IMR-90 (cell line): ENCODE results near the gene CERS6. TPM values are rescaled to one million over a fixed set of nuclear protein-coding genes. Genes with fewer than 3 reads are reported as not detected.

Source experiments
- ATAC-seq: fragments of 200-7000 bp; cut with Tn5 transposase; 2 replicates; pipeline ENCODE4 v1.9.1; 2020; ENCODE audit warnings: low read depth, mild to moderate bottlenecking, moderate library complexity
- BruUV-seq: library from RNA; stranded (reverse); fragments of 400-500 nt; replicated peaks from 2 replicates; lab custom pipeline; 2021; lab: Mats Ljungman, UMichigan
- CTCF ChIA-PET: fragments of 300-600 bp; formaldehyde crosslinking; extraction: SDS; loops from one replicate; lab custom pipeline; 2021; ENCODE audit warnings: antibody characterized with exemption; lab: Yijun Ruan, JAX
- POLR2A ChIA-PET: fragments of 300-600 bp; sonication (Branson Sonifier 250); formaldehyde crosslinking; loops from one replicate; lab custom pipeline; 2022; ENCODE audit warnings: antibody characterized with exemption; ENCODE audit not compliant: unreplicated experiment; lab: Charles Lee
- DNase-seq: peaks from one replicate; pipeline ENCODE4 v3.0.0; 2013
- H2AFZ ChIP-seq: replicated peaks from 2 replicates; pipeline ENCODE3; 2013; ENCODE audit warnings: low read length, mild to moderate bottlenecking; ENCODE audit not compliant: poor library complexity
- H2AK5ac ChIP-seq: 2 replicates; pipeline ENCODE4 v1.6.1; 2013; ENCODE audit warnings: low read depth, low read length, inconsistent platforms
- H2AK9ac ChIP-seq: replicated peaks from 2 replicates; pipeline ENCODE3; 2013; ENCODE audit warnings: mild to moderate bottlenecking, low read depth, low read length, moderate library complexity; ENCODE audit not compliant: poor library complexity
- H2BK120ac ChIP-seq: 2 replicates; pipeline ENCODE4 v1.6.1; 2013; ENCODE audit warnings: low read depth, low read length, inconsistent platforms
- H2BK15ac ChIP-seq: 3 replicates; pipeline ENCODE4 v1.6.1; 2013; ENCODE audit warnings: low read depth, low read length, inconsistent platforms
- H2BK20ac ChIP-seq: 2 replicates; pipeline ENCODE4 v1.6.1; 2013; ENCODE audit warnings: low read depth, mild to moderate bottlenecking, inconsistent platforms, low read length, moderate library complexity
- H2BK5ac ChIP-seq: 2 replicates; pipeline ENCODE4 v1.6.1; 2013; ENCODE audit warnings: mild to moderate bottlenecking, low read depth, low read length, inconsistent platforms; ENCODE audit not compliant: poor library complexity, severe bottlenecking
- H3K14ac ChIP-seq: replicated peaks from 2 replicates; pipeline ENCODE4 v1.6.1; 2013; ENCODE audit warnings: low read depth, low read length, inconsistent platforms
- H3K18ac ChIP-seq: 2 replicates; pipeline ENCODE4 v1.6.1; 2013; ENCODE audit warnings: low read depth, low read length, control low read depth
- H3K23ac ChIP-seq: 2 replicates; pipeline ENCODE4 v1.6.1; 2013; ENCODE audit warnings: low read depth, low read length, inconsistent platforms
- H3K27ac ChIP-seq: 2 replicates; pipeline ENCODE4 v1.5.1; 2013; ENCODE audit warnings: mild to moderate bottlenecking, control low read depth, low read length; ENCODE audit not compliant: insufficient read depth
- H3K27me3 ChIP-seq: 2 replicates; pipeline ENCODE4 v1.6.1; 2013; ENCODE audit warnings: low read length; ENCODE audit not compliant: control insufficient read depth, insufficient read depth
- H3K36me3 ChIP-seq: 2 replicates; pipeline ENCODE4 v1.6.1; 2013; ENCODE audit warnings: low read length, mixed read lengths; ENCODE audit not compliant: control insufficient read depth, insufficient read depth
- H3K4ac ChIP-seq: 2 replicates; pipeline ENCODE4 v1.6.1; 2013; ENCODE audit warnings: low read depth, low read length, inconsistent platforms
- H3K4me1 ChIP-seq: 2 replicates; pipeline ENCODE4 v1.6.1; 2013; ENCODE audit warnings: low read length, mixed read lengths; ENCODE audit not compliant: control insufficient read depth, insufficient read depth
- H3K4me2 ChIP-seq: 2 replicates; pipeline ENCODE4 v1.6.1; 2013; ENCODE audit warnings: low read depth, mild to moderate bottlenecking, control low read depth, low read length, moderate library complexity
- H3K4me3 ChIP-seq: 2 replicates; pipeline ENCODE4 v1.5.1; 2013; ENCODE audit warnings: low read depth, mild to moderate bottlenecking, control low read depth, low read length, moderate library complexity; ENCODE audit not compliant: insufficient read depth
- H3K56ac ChIP-seq: 2 replicates; pipeline ENCODE4 v1.6.1; 2013; ENCODE audit warnings: low read length, inconsistent platforms; ENCODE audit not compliant: insufficient read depth; ENCODE audit errors: extremely low read depth
- H3K79me1 ChIP-seq, 2 experiments: 2 replicates each; pipeline ENCODE4 v1.6.1; 2013; ENCODE audit warnings: low read length in 2 of 2, inconsistent platforms in 1 of 2, low read depth in 1 of 2
- H3K9ac ChIP-seq: 2 replicates; pipeline ENCODE4 v1.6.1; 2013; ENCODE audit warnings: low read depth, low read length, control low read depth
- H3K9me1 ChIP-seq: 2 replicates; pipeline ENCODE4 v1.6.1; 2013; ENCODE audit warnings: low read length, inconsistent platforms; ENCODE audit not compliant: insufficient read depth
- H3K9me3 ChIP-seq: 2 replicates; pipeline ENCODE4 v1.6.1; 2013; ENCODE audit warnings: low read length; ENCODE audit not compliant: control insufficient read depth, insufficient read depth
- H4K20me1 ChIP-seq: 2 replicates; pipeline ENCODE4 v1.6.1; 2013; ENCODE audit warnings: low read length, inconsistent platforms; ENCODE audit not compliant: insufficient read depth
- H4K5ac ChIP-seq: 2 replicates; pipeline ENCODE4 v1.6.1; 2013; ENCODE audit warnings: mild to moderate bottlenecking, low read depth, low read length, control low read depth
- H4K8ac ChIP-seq, 2 experiments: 2 replicates each; pipeline ENCODE4 v1.6.1; 2013; ENCODE audit warnings: low read depth in 2 of 2, low read length in 2 of 2, control low read depth in 1 of 2, inconsistent platforms in 1 of 2
- H4K91ac ChIP-seq: 2 replicates; pipeline ENCODE4 v1.6.1; 2013; ENCODE audit warnings: low read depth, low read length, inconsistent platforms; ENCODE audit not compliant: insufficient read depth
- BHLHE40 ChIP-seq: fragments of 150-350 bp; IDR thresholded peaks from 2 replicates; pipeline ENCODE4 v1.6.1; 2016; ENCODE audit warnings: mild to moderate bottlenecking, low read depth, low read length
- CEBPB ChIP-seq: IDR thresholded peaks from 2 replicates; pipeline ENCODE4 v1.6.1; 2012; ENCODE audit warnings: low read depth, low read length, improper control_type of control experiment
- CHD1 ChIP-seq: IDR thresholded peaks from 2 replicates; pipeline ENCODE4 v1.6.1; 2012; ENCODE audit warnings: low read depth, low read length, improper control_type of control experiment
- FOS ChIP-seq: fragments of 150-350 bp; IDR thresholded peaks from 2 replicates; pipeline ENCODE4 v1.6.1; 2016; ENCODE audit warnings: low read depth, low read length
- MAFK ChIP-seq: IDR thresholded peaks from 2 replicates; pipeline ENCODE4 v1.6.1; 2012; ENCODE audit warnings: low read depth, low read length, improper control_type of control experiment
- MAZ ChIP-seq: IDR thresholded peaks from 2 replicates; pipeline ENCODE4 v1.6.1; 2012; ENCODE audit warnings: low read depth, mild to moderate bottlenecking, low read length, improper control_type of control experiment, moderate library complexity, borderline replicate concordance
- MXI1 ChIP-seq: IDR thresholded peaks from 2 replicates; pipeline ENCODE4 v1.6.1; 2012; ENCODE audit warnings: low read depth, mild to moderate bottlenecking, low read length, moderate library complexity, borderline replicate concordance
- NFE2L2 ChIP-seq: fragments of 150-350 bp; IDR thresholded peaks from 2 replicates; pipeline ENCODE4 v1.6.1; 2016; ENCODE audit warnings: low read depth, mild to moderate bottlenecking, low read length
- POLR2A ChIP-seq: IDR thresholded peaks from 2 replicates; pipeline ENCODE4 v1.6.1; 2012; ENCODE audit warnings: mild to moderate bottlenecking, low read depth, low read length
- RAD21 ChIP-seq: IDR thresholded peaks from 2 replicates; pipeline ENCODE4 v1.6.1; 2012; ENCODE audit warnings: low read length, improper control_type of control experiment
- RCOR1 ChIP-seq: IDR thresholded peaks from 2 replicates; pipeline ENCODE4 v1.6.1; 2012; ENCODE audit warnings: mild to moderate bottlenecking, low read length, improper control_type of control experiment; ENCODE audit not compliant: insufficient replicate concordance
- RFX5 ChIP-seq: IDR thresholded peaks from 2 replicates; pipeline ENCODE4 v1.8.0; 2012; ENCODE audit warnings: low read depth, mild to moderate bottlenecking, low read length, moderate library complexity
- SMC3 ChIP-seq: fragments of 150-350 bp; IDR thresholded peaks from 2 replicates; pipeline ENCODE4 v1.6.1; 2016; ENCODE audit warnings: low read depth, mild to moderate bottlenecking, antibody characterized with exemption, low read length, moderate library complexity
- WGBS, 2 experiments: methylation state at CpG; one replicate each; pipeline versions ENCODE4 v1.1.5 to v1.1.7; 2013; ENCODE audit warnings: missing lambda C conversion rate in 2 of 2; ENCODE audit not compliant: insufficient read length in 1 of 2; ENCODE audit errors: extremely low coverage in 2 of 2; 5-methylcytosine and 5-hydroxymethylcytosine counted together
- dilution Hi-C: fragments of 300-500 bp; cut with HindIII; formaldehyde crosslinking; loops from one replicate; pipeline ENCODE4 v1.14.3; 2018; ENCODE audit warnings: low sequenced_read_pairs; ENCODE audit not compliant: unreplicated experiment
- in situ Hi-C: fragments of 300-500 bp; cut with MboI; formaldehyde crosslinking; loops from 3 replicates; pipeline ENCODE4 v1.14.3; 2019; ENCODE audit warnings: low sequenced_read_pairs, inconsistent platforms, mixed read lengths
- intact Hi-C: fragments of 100-400 bp; cut with micrococcal nuclease; formaldehyde crosslinking; loops from 2 replicates; pipeline ENCODE4 v1.10.0; 2022
- polyA plus RNA-seq, 3 experiments: library from polyadenylated mRNA; depleted of rRNA; stranded (reverse); fragments of >200 nt; gene quantifications; 2 replicates each; pipeline ENCODE4 v1.2.3, GENCODE V29; 2012; ENCODE audit warnings: low replicate concordance in 1 of 3
- total RNA-seq: library from RNA; depleted of rRNA; stranded (reverse); fragments of >200 nt; gene quantifications from 2 replicates; pipeline ENCODE4 v1.2.3, GENCODE V29; 2012
- TF ChIP-seq, protein P1 (sequence below): conservative IDR thresholded peaks from 2 replicates; pipeline ENCODE4 v1.5.1; 2012; ENCODE audit warnings: mild to moderate bottlenecking, low read depth, low read length, improper control_type of control experiment
- TF ChIP-seq, protein P2 (sequence below): fragments of 150-350 bp; IDR thresholded peaks from 2 replicates; pipeline ENCODE4 v1.6.1; 2016; ENCODE audit warnings: low read depth, mild to moderate bottlenecking, low read length, moderate library complexity, borderline replicate concordance
- TF ChIP-seq, protein P3 (sequence below): fragments of 150-350 bp; IDR thresholded peaks from 2 replicates; pipeline ENCODE4 v1.6.1; 2017; ENCODE audit warnings: mild to moderate bottlenecking, antibody characterized with exemption, low read length, low read depth

CERS6 gene
- total and polyA plus RNA-seq, 2 of the 4 experiments (the other 2 are of a cell fraction): 2.1 to 5.7 TPM

DNA sequence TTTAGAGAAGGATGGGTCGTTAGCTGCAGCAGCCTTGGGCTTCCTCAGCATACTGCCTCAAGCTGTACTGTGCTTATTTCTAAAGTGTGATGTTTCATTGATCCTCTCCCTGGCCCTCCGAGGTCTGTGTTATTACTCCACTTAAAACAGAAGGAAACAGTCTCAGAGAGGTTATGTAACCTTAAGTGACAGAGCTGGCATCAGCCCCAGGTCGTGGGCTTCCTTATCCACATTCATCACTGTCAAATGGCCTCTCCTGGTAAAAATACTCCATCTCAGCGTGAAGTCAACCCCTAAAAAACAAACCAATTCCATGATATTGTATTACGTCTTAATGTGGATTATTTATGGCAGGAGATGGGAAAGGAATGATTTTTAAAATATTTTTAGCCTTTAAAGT, 193.0 kb downstream of the CERS6 start:
- Histone ChIP-seq H2AK9ac (no peak overlapping the region), H3K4ac (no peak overlapping the region), H3K36me3 (no peaks in the 10 kb centered on the region), H3K23ac (no peak overlapping the region), H4K91ac (no peak overlapping the region), H4K8ac (no peak overlapping the region), H2AFZ (no peak overlapping the region), H3K4me2 (no peak overlapping the region), H3K9ac (no peak overlapping the region), H3K18ac (no peak overlapping the region), H3K9me1 (no peaks in the 10 kb centered on the region), H3K9me3 (no peaks in the 10 kb centered on the region), H2BK20ac (no peak overlapping the region), H3K14ac (no peak overlapping the region), H3K4me3 (no peak overlapping the region), H4K20me1 (no peaks in the 10 kb centered on the region), H3K4me1 (no peaks in the 10 kb centered on the region; the same call in 1 of the 2 replicates), H3K56ac (no peak overlapping the region), H2BK15ac (no peak overlapping the region), H3K79me1 (no peaks in the 10 kb centered on the region), H2BK120ac (no peak overlapping the region), H2BK5ac (no peak overlapping the region), H4K5ac (no peak overlapping the region), H3K27ac (no peak overlapping the region), H3K27me3 (no peaks in the 10 kb centered on the region), H2AK5ac (no peak overlapping the region)
- DNase-seq (no peak), ATAC-seq (no peak)
- in situ Hi-C loops: no loop called here
- intact Hi-C loops: no loop called here
- ChIA-PET CTCF (no interaction called here), POLR2A (no interaction called here)
- TF ChIP-seq SMC3 (no peak), BHLHE40 (no peak), RCOR1 (no peak), MAFK (no peak), CEBPB (no peak), MAZ (no peak), MXI1 (no peak), POLR2A (no peak), RFX5 (no peak), NFE2L2 (no peak), CHD1 (no peak), RAD21 (no peak), FOS (no peak)
- TF ChIP-seq, protein P1, sequence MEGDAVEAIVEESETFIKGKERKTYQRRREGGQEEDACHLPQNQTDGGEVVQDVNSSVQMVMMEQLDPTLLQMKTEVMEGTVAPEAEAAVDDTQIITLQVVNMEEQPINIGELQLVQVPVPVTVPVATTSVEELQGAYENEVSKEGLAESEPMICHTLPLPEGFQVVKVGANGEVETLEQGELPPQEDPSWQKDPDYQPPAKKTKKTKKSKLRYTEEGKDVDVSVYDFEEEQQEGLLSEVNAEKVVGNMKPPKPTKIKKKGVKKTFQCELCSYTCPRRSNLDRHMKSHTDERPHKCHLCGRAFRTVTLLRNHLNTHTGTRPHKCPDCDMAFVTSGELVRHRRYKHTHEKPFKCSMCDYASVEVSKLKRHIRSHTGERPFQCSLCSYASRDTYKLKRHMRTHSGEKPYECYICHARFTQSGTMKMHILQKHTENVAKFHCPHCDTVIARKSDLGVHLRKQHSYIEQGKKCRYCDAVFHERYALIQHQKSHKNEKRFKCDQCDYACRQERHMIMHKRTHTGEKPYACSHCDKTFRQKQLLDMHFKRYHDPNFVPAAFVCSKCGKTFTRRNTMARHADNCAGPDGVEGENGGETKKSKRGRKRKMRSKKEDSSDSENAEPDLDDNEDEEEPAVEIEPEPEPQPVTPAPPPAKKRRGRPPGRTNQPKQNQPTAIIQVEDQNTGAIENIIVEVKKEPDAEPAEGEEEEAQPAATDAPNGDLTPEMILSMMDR: no peak
- TF ChIP-seq, protein P2, sequence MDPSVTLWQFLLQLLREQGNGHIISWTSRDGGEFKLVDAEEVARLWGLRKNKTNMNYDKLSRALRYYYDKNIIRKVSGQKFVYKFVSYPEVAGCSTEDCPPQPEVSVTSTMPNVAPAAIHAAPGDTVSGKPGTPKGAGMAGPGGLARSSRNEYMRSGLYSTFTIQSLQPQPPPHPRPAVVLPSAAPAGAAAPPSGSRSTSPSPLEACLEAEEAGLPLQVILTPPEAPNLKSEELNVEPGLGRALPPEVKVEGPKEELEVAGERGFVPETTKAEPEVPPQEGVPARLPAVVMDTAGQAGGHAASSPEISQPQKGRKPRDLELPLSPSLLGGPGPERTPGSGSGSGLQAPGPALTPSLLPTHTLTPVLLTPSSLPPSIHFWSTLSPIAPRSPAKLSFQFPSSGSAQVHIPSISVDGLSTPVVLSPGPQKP: no peak
- TF ChIP-seq, protein P3, sequence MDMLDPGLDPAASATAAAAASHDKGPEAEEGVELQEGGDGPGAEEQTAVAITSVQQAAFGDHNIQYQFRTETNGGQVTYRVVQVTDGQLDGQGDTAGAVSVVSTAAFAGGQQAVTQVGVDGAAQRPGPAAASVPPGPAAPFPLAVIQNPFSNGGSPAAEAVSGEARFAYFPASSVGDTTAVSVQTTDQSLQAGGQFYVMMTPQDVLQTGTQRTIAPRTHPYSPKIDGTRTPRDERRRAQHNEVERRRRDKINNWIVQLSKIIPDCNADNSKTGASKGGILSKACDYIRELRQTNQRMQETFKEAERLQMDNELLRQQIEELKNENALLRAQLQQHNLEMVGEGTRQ: no peak
- BruUV-seq: no TSS peak
- no CpG with 5 or more reads among the region's 5 CpGs for WGBS, 2 experiments
- dilution Hi-C loops: no loop called here
